Effector memory CD4-positive, alpha-beta T cell (primary cell): ENCODE measurements around the gene CCL26.

ENCODE experiments used
- DNase-seq, 3 donors: peaks; one replicate each; pipeline ENCODE4 v3.0.0-alpha.2; 2020
- H3K27ac ChIP-seq: 2 replicates; pipeline ENCODE4 v1.7.0; 2013; ENCODE audit warnings: mild to moderate bottlenecking, low read length, moderate library complexity; ENCODE audit not compliant: insufficient read depth, poor library complexity, severe bottlenecking
- H3K27me3 ChIP-seq: replicated peaks from 2 replicates; pipeline ENCODE4 v1.7.0; 2013; ENCODE audit warnings: mild to moderate bottlenecking, low read length; ENCODE audit not compliant: insufficient read depth, control insufficient read depth, poor library complexity, severe bottlenecking
- H3K36me3 ChIP-seq: 2 replicates; pipeline ENCODE4 v1.7.0; 2013; ENCODE audit warnings: mild to moderate bottlenecking, low read length, moderate library complexity; ENCODE audit not compliant: control insufficient read depth, insufficient read depth
- H3K4me1 ChIP-seq: 2 replicates; pipeline ENCODE4 v1.7.0; 2013; ENCODE audit warnings: low read length, mild to moderate bottlenecking; ENCODE audit not compliant: control insufficient read depth, insufficient read depth, poor library complexity, severe bottlenecking
- H3K4me3 ChIP-seq: 2 replicates; pipeline ENCODE4 v1.7.0; 2013; ENCODE audit warnings: low read length, low read depth, mild to moderate bottlenecking; ENCODE audit not compliant: insufficient read depth, poor library complexity, severe bottlenecking
- H3K9me3 ChIP-seq: 2 replicates; pipeline ENCODE4 v1.7.0; 2013; ENCODE audit warnings: mild to moderate bottlenecking, low read length, moderate library complexity; ENCODE audit not compliant: control insufficient read depth
- total RNA-seq, 3 donors: gene quantifications; one replicate each; lab custom pipeline; 2026; lab: John Stamatoyannopoulos, UW

CCL26 gene, protein sequence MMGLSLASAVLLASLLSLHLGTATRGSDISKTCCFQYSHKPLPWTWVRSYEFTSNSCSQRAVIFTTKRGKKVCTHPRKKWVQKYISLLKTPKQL
- 0 reads per million in 3 donors for total RNA-seq

DNA sequence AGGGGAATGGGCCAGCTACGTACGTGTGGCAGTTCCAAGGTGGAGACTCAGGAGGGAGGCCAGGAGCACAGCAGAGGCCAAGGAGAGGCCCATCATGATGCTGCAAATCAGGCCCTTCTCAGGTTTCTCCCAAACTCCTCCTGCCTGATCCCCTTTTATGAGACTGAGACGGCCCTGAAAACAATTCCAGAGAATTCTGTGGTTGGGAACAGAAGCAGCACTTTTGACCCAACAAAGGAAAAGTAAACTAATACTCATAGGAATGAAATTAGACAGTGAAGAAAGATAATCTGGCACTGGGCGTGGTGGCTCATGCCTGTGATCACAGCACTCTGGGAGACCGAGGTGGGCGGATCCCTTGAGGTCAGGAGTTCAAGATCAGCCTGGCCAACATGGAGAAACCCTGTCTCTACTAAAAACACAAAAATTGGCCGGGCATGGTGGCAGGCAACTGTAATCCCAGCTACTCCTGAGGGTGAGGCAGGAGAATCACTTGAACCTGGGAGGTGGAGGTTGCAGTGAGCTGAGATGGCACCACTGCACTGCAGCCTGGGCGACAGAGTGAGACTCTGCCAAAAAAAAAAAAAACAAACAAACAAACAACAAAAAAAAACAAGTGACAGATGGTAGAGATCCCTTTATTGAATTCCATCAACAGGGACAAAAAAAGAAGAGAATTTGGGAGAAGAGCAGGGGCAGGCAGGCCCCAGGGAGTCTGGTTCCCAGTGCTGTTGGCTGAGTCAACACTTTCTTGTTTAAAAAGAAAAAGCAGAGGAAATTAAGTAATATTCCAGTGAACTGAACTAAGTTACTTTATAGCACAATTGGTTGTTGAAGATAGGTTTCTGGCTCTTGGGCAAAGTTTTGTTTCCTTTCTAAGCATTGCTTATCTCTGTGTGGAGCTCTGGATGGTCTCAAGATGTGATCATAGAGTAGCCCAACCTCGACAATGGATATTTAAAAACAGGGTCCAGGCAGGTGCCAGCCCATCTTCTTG, at the start of gene CCL26:
TSS of gene CCL26 (minus strand) at position 131 of the 997 bp plus-strand sequence. CDS start at position 96, 35 bp downstream.
- DNase-seq, result no peak
- Histone ChIP-seq H3K4me3 (no peak within 1 kb of the TSS), H3K36me3 (no peaks in the 10 kb centered on the region), H3K27me3 (no peaks in the 10 kb centered on the region), H3K9me3 (no peaks in the 10 kb centered on the region), H3K27ac (no peak within 1 kb of the TSS), H3K4me1 (no peaks in the 10 kb centered on the region)

DNA sequence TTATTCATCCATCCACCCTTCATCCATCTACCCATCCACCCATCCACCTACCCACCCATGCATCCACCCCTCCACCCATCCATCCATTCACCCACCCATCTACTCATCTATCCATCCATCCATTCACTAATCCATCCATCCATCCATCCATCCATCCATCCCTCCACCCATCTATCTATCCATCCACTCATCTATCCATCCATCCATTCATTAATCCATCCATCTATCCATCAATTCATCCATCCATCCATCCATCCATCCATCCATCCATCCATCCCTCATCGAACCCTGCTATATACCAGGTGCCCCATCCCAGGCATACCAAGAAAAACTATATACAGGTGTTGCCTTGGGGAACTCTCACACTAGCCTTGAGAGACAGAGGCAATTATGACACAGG, 48.7 kb upstream of the CCL26 start:
- Histone ChIP-seq H3K4me3 (no peak overlapping the region), H3K36me3 (no peaks in the 10 kb centered on the region), H3K4me1 (no peaks in the 10 kb centered on the region), H3K27me3 (no peaks in the 10 kb centered on the region), H3K9me3 (no peaks in the 10 kb centered on the region), H3K27ac (no peak overlapping the region)
- no peak for DNase-seq

DNA sequence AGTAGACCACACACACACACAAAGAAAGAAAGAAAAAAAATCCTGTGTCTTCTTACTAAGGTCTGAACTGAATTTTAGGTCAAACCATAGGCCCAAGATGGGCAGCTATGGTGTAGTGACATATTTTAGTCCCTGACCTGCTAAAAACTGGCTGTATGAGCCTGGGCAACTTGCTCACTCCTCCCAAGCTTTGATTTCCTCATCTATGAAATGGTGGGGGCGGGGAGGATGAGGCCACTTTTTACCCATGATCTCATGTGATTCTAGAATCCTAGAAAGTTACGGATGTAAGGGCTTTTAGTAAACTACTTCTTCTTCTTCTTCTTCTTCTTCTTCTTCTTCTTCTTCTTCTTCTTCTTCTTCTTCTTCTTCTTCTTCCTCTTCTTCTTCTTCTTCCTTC, 47.7 kb upstream of the CCL26 start:
- DNase-seq, result no peak
- Histone ChIP-seq H3K36me3 (no peaks in the 10 kb centered on the region), H3K27ac (no peak overlapping the region), H3K4me3 (no peak overlapping the region), H3K4me1 (no peaks in the 10 kb centered on the region), H3K9me3 (no peaks in the 10 kb centered on the region), H3K27me3 (no peaks in the 10 kb centered on the region)

DNA sequence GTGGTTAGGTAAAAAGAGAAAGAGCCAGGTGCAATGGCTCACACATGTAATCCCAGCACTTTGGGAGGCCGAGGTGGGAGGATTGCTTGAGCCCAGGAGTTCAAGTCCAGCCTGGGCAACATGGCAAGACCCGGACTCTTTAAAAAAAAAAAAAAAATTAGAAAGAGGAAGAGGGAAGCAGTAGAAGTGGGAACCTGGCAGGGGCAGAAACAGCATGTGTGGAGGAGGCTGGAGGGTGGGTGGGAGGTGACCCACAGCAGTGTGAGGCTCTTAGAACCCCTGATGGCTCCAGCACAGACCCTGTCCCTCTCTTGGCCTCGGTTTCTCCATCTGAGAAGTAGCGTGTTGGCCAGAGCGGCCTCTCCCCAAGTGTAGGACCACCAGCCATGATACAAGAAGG, 46.5 kb upstream of the CCL26 start:
- Histone ChIP-seq H3K27me3 (no peaks in the 10 kb centered on the region), H3K4me1 (no peaks in the 10 kb centered on the region), H3K27ac (no peak overlapping the region), H3K36me3 (no peaks in the 10 kb centered on the region), H3K9me3 (no peaks in the 10 kb centered on the region), H3K4me3 (no peak overlapping the region)
- DNase-seq, result no peak

DNA sequence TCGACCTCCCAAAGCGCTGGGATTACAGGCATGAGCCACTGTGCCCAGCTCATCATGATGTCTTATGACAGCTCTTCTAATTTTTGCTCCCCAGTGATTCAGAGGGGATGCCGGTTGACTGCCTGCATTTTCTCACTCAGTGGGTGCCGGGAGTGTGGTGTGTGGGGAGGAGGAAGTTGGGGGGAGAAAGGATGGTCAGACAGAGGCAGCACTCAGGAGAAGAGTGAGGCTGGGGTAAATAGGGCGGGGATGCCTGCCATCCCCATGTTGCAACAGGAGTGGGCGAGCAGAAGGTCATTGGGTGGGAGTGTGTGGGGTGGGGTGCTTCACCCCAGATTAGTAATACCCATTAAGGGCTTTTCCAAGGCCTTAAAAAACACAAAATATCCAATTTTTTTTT, 45.1 kb upstream of the CCL26 start:
- H3K4me3 ChIP-seq, result no peak overlapping the region
- H3K36me3 ChIP-seq, result no peaks in the 10 kb centered on the region
- no peak for DNase-seq
- H3K27ac ChIP-seq, result no peak overlapping the region
- no peaks in the 10 kb centered on the region for H3K9me3 ChIP-seq
- H3K27me3 ChIP-seq, result no peaks in the 10 kb centered on the region
- H3K4me1 ChIP-seq, result no peaks in the 10 kb centered on the region

DNA sequence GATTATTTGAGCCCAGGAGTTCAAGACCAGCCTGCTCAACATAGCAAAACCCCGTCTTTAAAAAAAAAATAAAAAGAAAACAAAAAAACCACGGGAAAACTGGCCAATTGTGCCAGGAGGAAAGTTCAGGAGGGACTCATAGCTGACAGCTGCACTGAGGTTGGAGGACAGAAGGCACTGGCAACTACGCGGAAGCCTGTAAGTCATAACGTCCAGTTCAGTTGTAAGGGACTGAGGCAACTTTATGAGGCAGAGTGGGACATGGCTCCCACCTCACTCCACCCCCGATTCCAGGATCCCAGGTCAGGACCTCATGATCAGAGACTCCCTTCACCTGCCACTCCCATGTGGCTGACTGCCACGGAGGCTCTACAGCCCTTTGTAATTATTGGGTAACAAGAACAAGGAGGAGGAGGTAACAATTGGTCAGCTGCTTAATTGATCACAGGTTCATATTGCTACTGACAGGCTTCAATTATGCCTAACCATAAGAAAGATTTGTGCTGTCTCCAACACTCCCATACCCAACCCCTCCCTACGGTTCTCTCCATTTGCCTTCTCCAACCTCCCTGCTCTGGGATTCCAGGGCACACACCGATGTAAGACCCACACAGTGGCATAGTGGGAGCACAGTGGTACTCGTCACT, 43.5 kb upstream of the CCL26 start:
- H3K4me1 ChIP-seq, result no peaks in the 10 kb centered on the region
- no peaks in the 10 kb centered on the region for H3K27me3 ChIP-seq
- DNase-seq, result no peak

DNA sequence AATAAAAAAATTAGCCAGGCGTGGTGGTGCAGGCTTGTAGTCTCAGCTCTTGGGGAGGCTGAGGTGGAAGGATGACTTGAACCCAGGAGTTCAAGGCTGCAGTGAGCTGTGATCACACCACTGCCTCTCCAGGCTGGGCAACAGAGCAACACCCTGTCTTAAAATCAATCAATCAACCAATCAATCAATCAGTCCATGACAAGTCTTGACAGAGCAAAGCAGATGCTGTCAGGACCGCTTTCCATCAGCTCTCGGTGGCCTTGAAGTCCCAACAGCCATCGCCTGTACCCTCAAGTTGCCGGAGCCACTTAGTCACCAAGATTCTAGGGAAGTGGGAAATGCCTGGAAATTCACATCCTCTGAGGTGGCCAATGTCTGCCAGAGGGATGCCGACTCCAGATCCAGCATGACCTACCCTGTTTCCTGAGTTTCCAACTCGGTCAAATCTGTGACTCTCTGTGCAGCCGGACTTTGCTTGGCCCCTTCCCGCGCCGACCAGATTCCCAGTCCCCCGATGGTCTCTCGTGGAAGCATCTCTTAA, 42.5 kb upstream of the CCL26 start:
- H3K36me3 ChIP-seq, result no peaks in the 10 kb centered on the region
- DNase-seq, result no peak
- H3K4me1 ChIP-seq, result no peaks in the 10 kb centered on the region
- no peaks in the 10 kb centered on the region for H3K9me3 ChIP-seq
- H3K27me3 ChIP-seq, result no peaks in the 10 kb centered on the region
- no peak overlapping the region for H3K27ac ChIP-seq
- no peak overlapping the region for H3K4me3 ChIP-seq

More for the DNA sequence above, 43.5 kb upstream of the CCL26 start:
- H3K27ac ChIP-seq, result no peak overlapping the region
- no peaks in the 10 kb centered on the region for H3K36me3 ChIP-seq
- no peak overlapping the region for H3K4me3 ChIP-seq
- no peaks in the 10 kb centered on the region for H3K9me3 ChIP-seq

DNA sequence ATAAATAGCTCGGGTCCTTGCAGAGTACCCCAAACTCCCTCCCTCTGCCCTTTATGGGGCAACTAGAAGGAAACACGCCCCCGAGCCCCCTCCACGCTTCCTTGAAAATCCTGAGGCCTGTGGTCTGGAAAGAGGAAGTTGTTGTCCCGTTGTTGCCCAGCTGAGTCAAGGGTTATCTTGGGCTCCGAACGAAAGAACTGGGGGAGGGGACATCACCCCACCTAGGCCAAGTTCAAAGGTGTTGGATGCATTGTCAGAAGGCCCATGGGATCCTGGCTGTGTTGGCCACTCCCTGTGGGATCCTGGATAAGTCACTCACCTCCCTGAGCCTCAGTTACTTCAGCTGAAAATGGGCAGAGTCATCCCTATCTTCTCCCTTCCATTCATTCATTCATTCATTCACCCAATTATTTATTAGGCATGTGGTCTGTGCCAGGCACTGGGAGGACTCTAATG, 41.8 kb upstream of the CCL26 start, which contains the start of gene CCL24:
TSS of gene CCL24 (minus strand) at position 26 of the 456 bp plus-strand sequence. CDS start 91 bp downstream, outside the sequence.
- Histone ChIP-seq H3K27ac (no peak within 1 kb of the TSS), H3K9me3 (no peaks in the 10 kb centered on the region), H3K4me3 (no peak within 1 kb of the TSS), H3K4me1 (no peaks in the 10 kb centered on the region), H3K36me3 (no peaks in the 10 kb centered on the region), H3K27me3 (no peaks in the 10 kb centered on the region)
- no peak for DNase-seq

DNA sequence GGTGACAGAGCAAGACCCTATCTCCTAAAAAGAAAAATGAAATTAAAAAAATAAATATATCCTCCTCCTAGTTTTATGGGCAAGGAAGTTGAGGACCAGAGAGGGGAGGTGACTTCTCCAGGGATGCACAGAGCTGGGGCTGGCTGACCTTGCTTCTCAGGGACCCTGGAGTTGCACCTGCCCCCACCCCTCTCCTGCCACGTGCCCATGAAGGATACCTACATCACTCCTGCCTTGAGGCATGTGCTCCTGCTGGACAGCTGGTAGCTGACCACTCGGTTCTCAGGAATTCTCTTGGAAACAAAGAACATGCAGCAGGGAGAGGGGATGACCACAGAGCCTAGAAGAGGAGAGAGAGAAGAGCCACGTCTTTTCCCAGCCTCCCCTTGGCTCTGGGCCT, 41.1 kb upstream of the CCL26 start:
- no peak overlapping the region for H3K4me3 ChIP-seq
- DNase-seq, result no peak
- H3K27ac ChIP-seq, result no peak overlapping the region
- H3K4me1 ChIP-seq, result no peaks in the 10 kb centered on the region
- no peaks in the 10 kb centered on the region for H3K27me3 ChIP-seq
- H3K36me3 ChIP-seq, result no peaks in the 10 kb centered on the region
- no peaks in the 10 kb centered on the region for H3K9me3 ChIP-seq
